Neural progenitor cell (in vitro differentiated cells): ENCODE data around the gene MAMLD1. TPM values are rescaled to one million over a fixed set of nuclear protein-coding genes. Genes with fewer than 3 reads are reported as not detected.

ENCODE experiments used
- DNase-seq: peaks from one replicate; pipeline ENCODE4 v3.0.0-alpha.2; 2016; ENCODE audit warnings: low spot score
- H2AFZ ChIP-seq: fragments of 200-600 bp; sonication (generic); replicated peaks from 2 replicates; pipeline ENCODE4 v1.6.1; 2016; ENCODE audit warnings: antibody characterized with exemption
- H3F3A ChIP-seq: fragments of 200-600 bp; sonication (generic); 2 replicates; pipeline ENCODE4 v1.6.1; 2016; ENCODE audit warnings: antibody characterized with exemption, low read depth
- H3K27ac ChIP-seq: fragments of 200-600 bp; sonication (generic); 2 replicates; pipeline ENCODE4 v1.5.1; 2016; ENCODE audit warnings: mild to moderate bottlenecking
- H3K27me3 ChIP-seq: fragments of 200-600 bp; sonication (generic); 2 replicates; pipeline ENCODE4 v1.6.1; 2016; ENCODE audit warnings: mild to moderate bottlenecking, moderate library complexity
- H3K36me3 ChIP-seq: fragments of 200-600 bp; sonication (generic); 2 replicates; pipeline ENCODE4 v1.5.1; 2016
- H3K4me1 ChIP-seq: fragments of 200-600 bp; sonication (generic); 2 replicates; pipeline ENCODE4 v1.6.1; 2016; ENCODE audit warnings: mixed run types
- H3K4me2 ChIP-seq: fragments of 200-600 bp; sonication (generic); 2 replicates; pipeline ENCODE4 v1.6.1; 2016
- H3K4me3 ChIP-seq: fragments of 200-600 bp; sonication (generic); 2 replicates; pipeline ENCODE4 v1.5.1; 2016
- H3K79me2 ChIP-seq: fragments of 200-600 bp; sonication (generic); 2 replicates; pipeline ENCODE4 v1.6.1; 2016; ENCODE audit warnings: low read depth
- H3K9ac ChIP-seq: fragments of 200-600 bp; sonication (generic); 2 replicates; pipeline ENCODE4 v1.6.1; 2016
- H3K9me3 ChIP-seq: fragments of 200-600 bp; sonication (generic); 2 replicates; pipeline ENCODE4 v1.5.1; 2016; ENCODE audit warnings: low read depth
- H4K20me1 ChIP-seq: fragments of 200-600 bp; sonication (generic); 2 replicates; pipeline ENCODE4 v1.6.1; 2016; ENCODE audit warnings: low read depth
- H3K27ac Mint-ChIP-seq: 3 replicates; pipeline ENCODE4 v1.8.0; 2021; ENCODE audit warnings: mixed read lengths
- H3K27me3 Mint-ChIP-seq: 2 replicates; pipeline ENCODE4 v1.8.0; 2022; ENCODE audit warnings: low read depth, mild to moderate bottlenecking, inconsistent platforms, moderate library complexity, mixed read lengths; ENCODE audit not compliant: insufficient read depth
- H3K36me3 Mint-ChIP-seq: 3 replicates; pipeline ENCODE4 v1.8.0; 2021; ENCODE audit warnings: mixed read lengths
- H3K4me1 Mint-ChIP-seq: 3 replicates; pipeline ENCODE4 v1.8.0; 2021; ENCODE audit warnings: mixed read lengths
- H3K4me3 Mint-ChIP-seq: 3 replicates; pipeline ENCODE4 v1.8.0; 2021; ENCODE audit warnings: mild to moderate bottlenecking, moderate library complexity, mixed read lengths
- H3K9me3 Mint-ChIP-seq: 3 replicates; pipeline ENCODE4 v1.8.0; 2020; ENCODE audit warnings: mixed read lengths
- EZH2 ChIP-seq: fragments of 200-600 bp; sonication (generic); IDR thresholded peaks from 2 replicates; pipeline ENCODE4 v1.6.1; 2017; ENCODE audit warnings: antibody characterized with exemption, mild to moderate bottlenecking, moderate library complexity
- EZH2phosphoT487 ChIP-seq: fragments of 200-600 bp; sonication (generic); IDR thresholded peaks from 2 replicates; pipeline ENCODE4 v1.6.1; 2017; ENCODE audit warnings: antibody characterized with exemption
- total RNA-seq: library from RNA; depleted of rRNA; stranded (reverse); fragments of >200 nt; gene quantifications from 2 replicates; pipeline ENCODE4 v1.2.3, GENCODE V29; 2015; ENCODE audit warnings: low replicate concordance
- TF ChIP-seq, protein P1 (sequence below): fragments of 200-600 bp; sonication (generic); IDR thresholded peaks from 2 replicates; pipeline ENCODE4 v1.5.1; 2017; ENCODE audit warnings: antibody characterized with exemption, mild to moderate bottlenecking

The MAMLD1 gene
- total RNA-seq, 1 donor from 2014 or later: not detected

DNA sequence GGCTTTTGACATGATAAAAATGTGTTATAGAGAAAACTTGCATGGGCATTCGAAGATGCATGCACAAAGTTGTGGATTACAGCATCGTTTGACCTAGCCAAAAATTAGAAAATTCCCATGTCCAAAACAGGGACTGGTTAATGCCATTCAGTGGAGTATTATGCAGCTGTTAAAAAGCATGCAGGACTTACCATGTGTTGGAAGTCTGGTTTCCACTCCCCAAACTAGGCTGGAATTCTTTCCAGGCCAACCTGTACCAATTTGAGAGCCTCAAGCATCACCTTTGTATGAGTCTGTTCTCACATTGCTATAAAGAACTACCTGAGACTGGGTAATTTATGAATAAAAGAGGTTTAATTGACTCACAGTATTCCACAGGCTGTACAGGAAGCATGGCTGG lies 159.4 kb downstream of the MAMLD1 start:
- no peak overlapping the region for H3K27ac Mint-ChIP-seq
- Histone ChIP-seq H3K9me3 (no peaks in the 10 kb centered on the region), H3K9ac (no peak overlapping the region), H3F3A (no peaks in the 10 kb centered on the region), H3K4me3 (no peak overlapping the region), H3K27ac (no peak overlapping the region), H2AFZ (no peak overlapping the region), H3K27me3 (no peaks in the 10 kb centered on the region), H3K4me2 (no peak overlapping the region), H3K4me1 (no peaks in the 10 kb centered on the region), H3K79me2 (no peaks in the 10 kb centered on the region), H4K20me1 (no peaks in the 10 kb centered on the region), H3K36me3 (no peaks in the 10 kb centered on the region)
- H3K4me3 Mint-ChIP-seq: no peak overlapping the region
- TF ChIP-seq EZH2: no peak
- TF ChIP-seq, protein P1, sequence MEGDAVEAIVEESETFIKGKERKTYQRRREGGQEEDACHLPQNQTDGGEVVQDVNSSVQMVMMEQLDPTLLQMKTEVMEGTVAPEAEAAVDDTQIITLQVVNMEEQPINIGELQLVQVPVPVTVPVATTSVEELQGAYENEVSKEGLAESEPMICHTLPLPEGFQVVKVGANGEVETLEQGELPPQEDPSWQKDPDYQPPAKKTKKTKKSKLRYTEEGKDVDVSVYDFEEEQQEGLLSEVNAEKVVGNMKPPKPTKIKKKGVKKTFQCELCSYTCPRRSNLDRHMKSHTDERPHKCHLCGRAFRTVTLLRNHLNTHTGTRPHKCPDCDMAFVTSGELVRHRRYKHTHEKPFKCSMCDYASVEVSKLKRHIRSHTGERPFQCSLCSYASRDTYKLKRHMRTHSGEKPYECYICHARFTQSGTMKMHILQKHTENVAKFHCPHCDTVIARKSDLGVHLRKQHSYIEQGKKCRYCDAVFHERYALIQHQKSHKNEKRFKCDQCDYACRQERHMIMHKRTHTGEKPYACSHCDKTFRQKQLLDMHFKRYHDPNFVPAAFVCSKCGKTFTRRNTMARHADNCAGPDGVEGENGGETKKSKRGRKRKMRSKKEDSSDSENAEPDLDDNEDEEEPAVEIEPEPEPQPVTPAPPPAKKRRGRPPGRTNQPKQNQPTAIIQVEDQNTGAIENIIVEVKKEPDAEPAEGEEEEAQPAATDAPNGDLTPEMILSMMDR: no peak
- TF ChIP-seq EZH2phosphoT487: no peak
- H3K36me3 Mint-ChIP-seq: no peaks in the 10 kb centered on the region
- H3K27me3 Mint-ChIP-seq: peaks cover 2% of the 10 kb centered on the region
- peaks cover 8% of the 10 kb centered on the region for H3K4me1 Mint-ChIP-seq
- peaks cover 6% of the 10 kb centered on the region for H3K9me3 Mint-ChIP-seq
- DNase-seq: no peak

DNA sequence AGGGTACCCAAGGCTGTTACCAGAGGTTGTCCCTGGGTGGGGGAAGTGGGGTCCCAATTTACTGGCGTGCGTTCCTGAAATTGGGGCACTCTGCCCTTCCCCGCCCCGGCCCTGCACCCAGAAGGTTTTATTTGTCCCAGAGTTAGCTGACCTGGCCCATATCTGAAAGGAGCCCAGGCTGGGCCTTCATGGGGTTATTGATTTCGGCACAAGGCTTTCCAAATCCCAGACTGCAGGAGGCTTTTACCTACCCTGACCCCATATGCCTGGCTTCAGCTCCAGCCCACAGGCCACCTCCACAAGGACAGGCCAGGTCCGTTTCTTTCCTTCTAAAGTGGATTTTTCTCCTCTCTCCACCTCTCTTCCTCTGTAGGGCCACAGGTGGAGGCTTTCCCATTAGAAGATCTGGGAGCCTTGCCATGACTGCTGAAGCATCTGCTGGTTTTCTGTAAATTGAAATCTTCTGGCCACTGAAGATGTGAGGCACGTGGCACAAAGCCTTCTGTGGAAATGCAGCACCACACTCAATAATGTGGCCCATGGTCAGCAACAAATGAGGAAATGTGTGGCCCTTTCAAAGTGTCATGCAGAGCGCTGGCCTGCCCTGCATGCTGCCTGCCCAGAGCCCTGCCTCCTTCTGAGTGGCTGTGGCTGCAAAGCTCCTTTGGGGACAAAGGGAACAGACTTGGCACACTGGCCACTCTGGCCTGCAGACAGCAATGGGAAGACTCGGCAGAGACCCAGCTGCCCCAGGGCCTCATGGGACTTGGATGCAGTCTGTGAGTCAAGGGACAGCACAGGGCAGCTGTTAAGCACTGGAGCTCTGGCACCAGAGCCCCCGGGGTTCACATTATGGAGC lies 162.2 kb downstream of the MAMLD1 start:
- no peak overlapping the region for H3K4me3 Mint-ChIP-seq
- H3K9me3 Mint-ChIP-seq: peaks cover 12% of the 10 kb centered on the region
- no peak overlapping the region for H2AFZ ChIP-seq
- peaks cover 2% of the 10 kb centered on the region for H3K27me3 Mint-ChIP-seq
- no peak overlapping the region for H3K9ac ChIP-seq
- H3K4me3 ChIP-seq: no peak overlapping the region
- H3K27me3 ChIP-seq: no peaks in the 10 kb centered on the region
- H3K36me3 ChIP-seq: no peaks in the 10 kb centered on the region
- TF ChIP-seq EZH2: no peak
- H3K36me3 Mint-ChIP-seq: no peaks in the 10 kb centered on the region
- H3K4me2 ChIP-seq: no peak overlapping the region
- DNase-seq: no peak
- H3K4me1 Mint-ChIP-seq: no peaks in the 10 kb centered on the region
- H3K27ac ChIP-seq: no peak overlapping the region
- no peaks in the 10 kb centered on the region for H3K4me1 ChIP-seq
- no peaks in the 10 kb centered on the region for H4K20me1 ChIP-seq
- no peak overlapping the region for H3K27ac Mint-ChIP-seq
- H3F3A ChIP-seq: no peaks in the 10 kb centered on the region
- no peaks in the 10 kb centered on the region for H3K79me2 ChIP-seq
- H3K9me3 ChIP-seq: no peaks in the 10 kb centered on the region

DNA sequence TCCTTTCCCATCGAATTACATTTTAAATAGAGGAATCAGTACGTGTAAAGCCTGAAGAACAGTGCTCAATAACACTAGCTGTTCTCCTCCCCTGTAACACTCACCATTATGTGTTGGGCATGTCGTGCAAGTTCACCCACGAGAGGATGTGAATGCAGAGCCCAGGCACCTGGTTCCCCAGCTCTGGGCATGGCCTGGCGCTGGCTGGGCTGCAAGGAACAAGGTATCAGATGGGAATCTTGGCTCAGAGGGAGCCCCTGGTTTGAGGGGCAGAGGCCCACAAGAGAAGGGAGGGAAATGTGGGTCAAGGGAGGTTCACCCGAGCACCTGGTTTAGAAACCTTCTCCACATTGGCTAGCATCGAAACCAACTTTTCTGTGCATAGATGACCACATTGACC lies 163.6 kb downstream of the MAMLD1 start:
- no peaks in the 10 kb centered on the region for H3K9me3 ChIP-seq
- no peak overlapping the region for H2AFZ ChIP-seq
- H3K4me3 ChIP-seq: no peak overlapping the region
- no peak overlapping the region for H3K27ac ChIP-seq
- no peak overlapping the region for H3K9ac ChIP-seq
- no peak for DNase-seq
- H3K4me3 Mint-ChIP-seq: no peak overlapping the region
- no peaks in the 10 kb centered on the region for H3K79me2 ChIP-seq
- H3F3A ChIP-seq: no peaks in the 10 kb centered on the region
- no peaks in the 10 kb centered on the region for H4K20me1 ChIP-seq
- H3K36me3 ChIP-seq: no peaks in the 10 kb centered on the region
- H3K4me2 ChIP-seq: no peak overlapping the region
- H3K27me3 ChIP-seq: no peaks in the 10 kb centered on the region
- peaks cover 16% of the 10 kb centered on the region for H3K9me3 Mint-ChIP-seq
- peaks cover 4% of the 10 kb centered on the region for H3K4me1 Mint-ChIP-seq
- no peak overlapping the region for H3K27ac Mint-ChIP-seq
- no peaks in the 10 kb centered on the region for H3K4me1 ChIP-seq
- TF ChIP-seq EZH2: no peak
- TF ChIP-seq EZH2phosphoT487: no peak
- TF ChIP-seq, protein P1: no peak
- H3K36me3 Mint-ChIP-seq: no peaks in the 10 kb centered on the region
- H3K27me3 Mint-ChIP-seq: peaks cover 2% of the 10 kb centered on the region

DNA sequence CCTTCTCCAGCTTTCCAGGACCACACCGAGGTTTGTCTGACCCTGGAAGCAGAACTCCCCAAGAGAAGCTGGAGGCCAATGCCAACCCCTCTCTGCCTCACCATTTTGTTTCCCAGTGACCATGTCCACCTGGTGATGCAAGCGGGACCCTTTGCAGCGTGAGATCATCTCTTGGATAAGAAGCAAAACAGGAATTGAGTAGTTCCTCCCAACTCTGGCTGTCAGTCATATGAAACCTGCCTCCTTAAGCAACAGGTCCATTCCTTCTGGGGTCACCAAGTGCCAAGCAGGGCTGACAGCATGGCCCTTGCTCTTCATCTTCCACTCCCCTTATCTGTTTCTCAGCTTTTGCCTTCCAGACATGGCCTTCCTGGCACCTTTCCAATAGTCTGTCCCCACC lies 164.0 kb downstream of the MAMLD1 start:
- H3K4me1 Mint-ChIP-seq: peaks cover 4% of the 10 kb centered on the region
- H3K4me3 Mint-ChIP-seq: no peak overlapping the region
- no peaks in the 10 kb centered on the region for H3K36me3 ChIP-seq
- H3F3A ChIP-seq: no peaks in the 10 kb centered on the region
- H3K4me3 ChIP-seq: no peak overlapping the region
- no peaks in the 10 kb centered on the region for H4K20me1 ChIP-seq
- H3K27me3 Mint-ChIP-seq: peaks cover 2% of the 10 kb centered on the region
- H3K9me3 Mint-ChIP-seq: peaks cover 16% of the 10 kb centered on the region
- H3K79me2 ChIP-seq: no peaks in the 10 kb centered on the region
- no peak overlapping the region for H3K4me2 ChIP-seq
- H3K4me1 ChIP-seq: no peaks in the 10 kb centered on the region
- H3K27ac ChIP-seq: no peak overlapping the region
- H3K9me3 ChIP-seq: no peaks in the 10 kb centered on the region
- no peaks in the 10 kb centered on the region for H3K36me3 Mint-ChIP-seq
- DNase-seq: no peak
- H3K9ac ChIP-seq: no peak overlapping the region
- H3K27ac Mint-ChIP-seq: no peak overlapping the region
- TF ChIP-seq EZH2phosphoT487 (no peak), EZH2 (no peak)
- TF ChIP-seq, protein P1: no peak
- H3K27me3 ChIP-seq: no peaks in the 10 kb centered on the region
- H2AFZ ChIP-seq: no peak overlapping the region
